H1 (cell line): ENCODE measurements around the gene AHRR.
A peak's percentile ranks its signal among the peaks of the same experiment; 100 is the strongest.

Experiments used
- BCL11A ChIP-seq, 2 experiments: IDR thresholded peaks; one replicate each; pipeline ENCODE4 v1.6.1; 2011; ENCODE audit warnings: low read depth in 2 of 2, low read length in 2 of 2, mild to moderate bottlenecking in 2 of 2
- BRCA1 ChIP-seq: IDR thresholded peaks from 2 replicates; pipeline ENCODE4 v1.6.1; 2012; ENCODE audit warnings: low read depth, low read length, improper control_type of control experiment
- CTCF ChIP-seq, 3 experiments: IDR thresholded peaks; 1 replicate in 2 of 3; 2 replicates in 1 of 3; pipeline versions ENCODE4 v1.5.1 to v1.6.1; 2011; ENCODE audit warnings: low read length in 3 of 3, mild to moderate bottlenecking in 3 of 3, inconsistent platforms in 2 of 3, low read depth in 1 of 3, moderate library complexity in 1 of 3; ENCODE audit not compliant: insufficient read depth in 1 of 3; ENCODE audit errors: control extremely low read depth in 1 of 3
- EZH2 ChIP-seq: fragments of 200-600 bp; sonication (generic); IDR thresholded peaks from 2 replicates; pipeline ENCODE4 v1.7.1; 2012; ENCODE audit warnings: low read depth, mild to moderate bottlenecking, moderate library complexity, low read length, inconsistent platforms; ENCODE audit not compliant: severe bottlenecking
- RAD21 ChIP-seq, 2 experiments: IDR thresholded peaks in 1 of 2; conservative IDR thresholded peaks in 1 of 2; 2 replicates each; pipeline ENCODE4 v1.6.1; 2011; ENCODE audit warnings: low read depth in 2 of 2, low read length in 2 of 2, improper control_type of control experiment in 1 of 2, inconsistent platforms in 1 of 2, mild to moderate bottlenecking in 1 of 2, moderate library complexity in 1 of 2
- SUZ12 ChIP-seq: fragments of 200-600 bp; sonication (generic); IDR thresholded peaks from 2 replicates; pipeline ENCODE4 v1.6.1; 2012; ENCODE audit warnings: mild to moderate bottlenecking, inconsistent platforms, low read length, moderate library complexity, mixed read lengths
- USF2 ChIP-seq: IDR thresholded peaks from 2 replicates; pipeline ENCODE4 v1.6.1; 2011; ENCODE audit warnings: low read length, improper control_type of control experiment

GRCh38 chr5:431001-431710 lies 109.6 kb downstream of the AHRR start:
- TF ChIP-seq CTCF (IDR thresholded peaks at IDR 0.05; ENCODE audit: control extremely low read depth in 1 of 3, insufficient read depth in 1 of 3, low read depth in 1 of 3, low read length in 3 of 3) (peak in 2 of 3 experiments; percentile 87 to 96; a peak in 3 of 4 replicates), BRCA1 (no peak), EZH2 (no peak), RAD21 (IDR thresholded peaks at IDR 0.05 in 1 of 2, conservative IDR thresholded peaks at IDR 0.05 in 1 of 2; ENCODE audit: low read depth in 2 of 2, low read length in 2 of 2) (peak; percentile 83 to 90), BCL11A (IDR thresholded peaks at IDR 0.05; ENCODE audit: low read depth in 2 of 2, low read length in 2 of 2) (no peak), USF2 (no peak), SUZ12 (no peak)
